ENCODE results near the gene ZRANB3.

DNA sequence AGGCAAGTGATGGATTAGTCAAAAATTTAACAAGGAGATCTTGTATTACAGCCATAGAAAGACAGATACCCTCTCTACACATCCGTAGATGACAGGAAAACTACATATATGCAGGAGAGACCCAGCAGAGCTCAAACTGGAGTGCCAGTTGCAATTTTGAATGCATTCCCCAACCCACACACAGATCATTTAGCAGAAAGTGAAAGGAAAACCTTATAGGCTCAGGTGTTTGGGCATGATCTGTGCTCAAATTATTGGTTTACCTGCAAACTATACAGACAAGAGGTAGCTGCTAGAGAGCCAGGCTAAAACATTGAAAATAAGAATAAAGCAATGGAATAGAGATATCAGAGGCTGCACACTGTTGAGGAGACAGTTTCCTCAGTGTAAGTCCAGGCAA lies 427.2 kb downstream of the ZRANB3 start:
- no peak for TF ChIP-seq POLR2AphosphoS5 (IDR thresholded peaks at IDR 0.05)
- TF ChIP-seq, protein P1, sequence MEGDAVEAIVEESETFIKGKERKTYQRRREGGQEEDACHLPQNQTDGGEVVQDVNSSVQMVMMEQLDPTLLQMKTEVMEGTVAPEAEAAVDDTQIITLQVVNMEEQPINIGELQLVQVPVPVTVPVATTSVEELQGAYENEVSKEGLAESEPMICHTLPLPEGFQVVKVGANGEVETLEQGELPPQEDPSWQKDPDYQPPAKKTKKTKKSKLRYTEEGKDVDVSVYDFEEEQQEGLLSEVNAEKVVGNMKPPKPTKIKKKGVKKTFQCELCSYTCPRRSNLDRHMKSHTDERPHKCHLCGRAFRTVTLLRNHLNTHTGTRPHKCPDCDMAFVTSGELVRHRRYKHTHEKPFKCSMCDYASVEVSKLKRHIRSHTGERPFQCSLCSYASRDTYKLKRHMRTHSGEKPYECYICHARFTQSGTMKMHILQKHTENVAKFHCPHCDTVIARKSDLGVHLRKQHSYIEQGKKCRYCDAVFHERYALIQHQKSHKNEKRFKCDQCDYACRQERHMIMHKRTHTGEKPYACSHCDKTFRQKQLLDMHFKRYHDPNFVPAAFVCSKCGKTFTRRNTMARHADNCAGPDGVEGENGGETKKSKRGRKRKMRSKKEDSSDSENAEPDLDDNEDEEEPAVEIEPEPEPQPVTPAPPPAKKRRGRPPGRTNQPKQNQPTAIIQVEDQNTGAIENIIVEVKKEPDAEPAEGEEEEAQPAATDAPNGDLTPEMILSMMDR (IDR thresholded peaks at IDR 0.05) = no peak
